ENCODE results near the gene SEMG1.

Gene SEMG1

GRCh38 chr20:45226287-45226686 lies 19.5 kb downstream of the SEMG1 start:
- H2BK5ac ChIP-seq (ENCODE audit: low read length) = no peak overlapping the region
- no peak overlapping the region for H3K56ac ChIP-seq (ENCODE audit: low read length)
- no peak overlapping the region for H3K4ac ChIP-seq (ENCODE audit: low read depth, low read length)
- H3K23ac ChIP-seq (ENCODE audit: low read length) = no peak overlapping the region
- no peak for DNase-seq
- H2BK15ac ChIP-seq (replicated peaks; ENCODE audit: low read depth) = no peak overlapping the region
- H4K5ac ChIP-seq (ENCODE audit: low read length) = no peak overlapping the region
- no peak overlapping the region for H3K27ac ChIP-seq (ENCODE audit: low read depth, low read length)
- H3K4me3 ChIP-seq (ENCODE audit: low read length) = no peak overlapping the region
- no CpG with 5 or more reads among the region's 1 CpG for WGBS (ENCODE audit: extremely low coverage, insufficient coverage, low lambda C conversion rate)
- H3K18ac ChIP-seq (ENCODE audit: low read length) = no peak overlapping the region
- H3K36me3 ChIP-seq (ENCODE audit: control insufficient read depth, insufficient read depth, low read length) = no peaks in the 10 kb centered on the region
- no peak overlapping the region for H2AK5ac ChIP-seq (ENCODE audit: low read length)
- no peak overlapping the region for H2BK120ac ChIP-seq (ENCODE audit: low read depth, low read length)
- no peaks in the 10 kb centered on the region for H3K4me1 ChIP-seq (ENCODE audit: control insufficient read depth, low read depth, low read length)
- no peaks in the 10 kb centered on the region for H3K27me3 ChIP-seq (ENCODE audit: insufficient read depth, low read length, poor library complexity)
- no peaks in the 10 kb centered on the region for H3K79me2 ChIP-seq (ENCODE audit: control insufficient read depth, insufficient read depth, low read length)
- no peak overlapping the region for H3K9ac ChIP-seq (ENCODE audit: low read length)
- no peaks in the 10 kb centered on the region for H3K79me1 ChIP-seq (ENCODE audit: low read length)
- no peak overlapping the region for H3K4me2 ChIP-seq (ENCODE audit: low read length)
- H4K8ac ChIP-seq (ENCODE audit: low read depth, low read length) = no peak overlapping the region

- Histone ChIP-seq H3K36me3 (ENCODE audit: control insufficient read depth, insufficient read depth, low read length) (no peaks in the 10 kb centered on the region), H3K27ac (ENCODE audit: low read depth, low read length) (no peak overlapping the region), H3K4me2 (ENCODE audit: low read length) (no peak overlapping the region), H3K18ac (ENCODE audit: low read length) (no peak overlapping the region), H3K79me2 (ENCODE audit: control insufficient read depth, insufficient read depth, low read length) (no peaks in the 10 kb centered on the region), H3K9ac (ENCODE audit: low read length) (no peak overlapping the region), H3K4me3 (ENCODE audit: low read length) (no peak overlapping the region), H2AK5ac (ENCODE audit: low read length) (no peak overlapping the region), H2BK15ac (replicated peaks; ENCODE audit: low read depth) (no peak overlapping the region), H3K56ac (ENCODE audit: low read length) (no peak overlapping the region), H3K27me3 (ENCODE audit: insufficient read depth, low read length, poor library complexity) (no peaks in the 10 kb centered on the region), H3K4ac (ENCODE audit: low read depth, low read length) (no peak overlapping the region), H3K23ac (ENCODE audit: low read length) (no peak overlapping the region), H4K5ac (ENCODE audit: low read length) (no peak overlapping the region), H4K8ac (ENCODE audit: low read depth, low read length) (no peak overlapping the region), H2BK5ac (ENCODE audit: low read length) (no peak overlapping the region), H3K79me1 (ENCODE audit: low read length) (no peaks in the 10 kb centered on the region), H2BK120ac (ENCODE audit: low read depth, low read length) (no peak overlapping the region), H3K4me1 (ENCODE audit: control insufficient read depth, low read depth, low read length) (no peaks in the 10 kb centered on the region)
- DNase-seq = peak; percentile 72
- no CpG with 5 or more reads among the region's 18 CpGs for WGBS (ENCODE audit: extremely low coverage, insufficient coverage, low lambda C conversion rate)
Observed at GRCh38 chr20:45229264-45230056, 22.6 kb downstream of the SEMG1 start.

- Histone ChIP-seq H2BK5ac (ENCODE audit: low read length) (no peak overlapping the region), H3K4me3 (ENCODE audit: low read length) (no peak overlapping the region), H2BK120ac (ENCODE audit: low read depth, low read length) (no peak overlapping the region), H2AK5ac (ENCODE audit: low read length) (no peak overlapping the region), H2BK15ac (replicated peaks; ENCODE audit: low read depth) (no peak overlapping the region), H3K79me2 (ENCODE audit: control insufficient read depth, insufficient read depth, low read length) (no peaks in the 10 kb centered on the region), H3K18ac (ENCODE audit: low read length) (no peak overlapping the region), H3K4me2 (ENCODE audit: low read length) (no peak overlapping the region), H3K56ac (ENCODE audit: low read length) (no peak overlapping the region), H3K27me3 (ENCODE audit: insufficient read depth, low read length, poor library complexity) (no peaks in the 10 kb centered on the region), H3K4me1 (ENCODE audit: control insufficient read depth, low read depth, low read length) (no peaks in the 10 kb centered on the region), H3K23ac (ENCODE audit: low read length) (no peak overlapping the region), H4K8ac (ENCODE audit: low read depth, low read length) (no peak overlapping the region), H3K27ac (ENCODE audit: low read depth, low read length) (no peak overlapping the region), H3K9ac (ENCODE audit: low read length) (no peak overlapping the region), H3K79me1 (ENCODE audit: low read length) (no peaks in the 10 kb centered on the region), H4K5ac (ENCODE audit: low read length) (no peak overlapping the region), H3K36me3 (ENCODE audit: control insufficient read depth, insufficient read depth, low read length) (no peaks in the 10 kb centered on the region), H3K4ac (ENCODE audit: low read depth, low read length) (no peak overlapping the region)
- DNase-seq = no peak
- no CpG with 5 or more reads among the region's 9 CpGs for WGBS (ENCODE audit: extremely low coverage, insufficient coverage, low lambda C conversion rate)
Observed at GRCh38 chr20:45230631-45231030, 23.8 kb downstream of the SEMG1 start.

- no peak overlapping the region for H4K5ac ChIP-seq (ENCODE audit: low read length)
- H3K9ac ChIP-seq (ENCODE audit: low read length) = no peak overlapping the region
- H2AK5ac ChIP-seq (ENCODE audit: low read length) = no peak overlapping the region
- H2BK120ac ChIP-seq (ENCODE audit: low read depth, low read length) = no peak overlapping the region
- H3K23ac ChIP-seq (ENCODE audit: low read length) = no peak overlapping the region
- no peaks in the 10 kb centered on the region for H3K36me3 ChIP-seq (ENCODE audit: control insufficient read depth, insufficient read depth, low read length)
- H2BK15ac ChIP-seq (replicated peaks; ENCODE audit: low read depth) = no peak overlapping the region
- peak; percentile 68 for DNase-seq
- no peak overlapping the region for H3K4me2 ChIP-seq (ENCODE audit: low read length)
- no peak overlapping the region for H3K4ac ChIP-seq (ENCODE audit: low read depth, low read length)
- no peaks in the 10 kb centered on the region for H3K4me1 ChIP-seq (ENCODE audit: control insufficient read depth, low read depth, low read length)
- no peaks in the 10 kb centered on the region for H3K79me2 ChIP-seq (ENCODE audit: control insufficient read depth, insufficient read depth, low read length)
- H3K27me3 ChIP-seq (ENCODE audit: insufficient read depth, low read length, poor library complexity) = no peaks in the 10 kb centered on the region
- WGBS (ENCODE audit: extremely low coverage, insufficient coverage, low lambda C conversion rate) = no CpG with 5 or more reads among the region's 4 CpGs
- H3K18ac ChIP-seq (ENCODE audit: low read length) = no peak overlapping the region
- H2BK5ac ChIP-seq (ENCODE audit: low read length) = no peak overlapping the region
- no peak overlapping the region for H3K56ac ChIP-seq (ENCODE audit: low read length)
- no peak overlapping the region for H3K4me3 ChIP-seq (ENCODE audit: low read length)
- H3K79me1 ChIP-seq (ENCODE audit: low read length) = no peaks in the 10 kb centered on the region
- no peak overlapping the region for H3K27ac ChIP-seq (ENCODE audit: low read depth, low read length)
- H4K8ac ChIP-seq (ENCODE audit: low read depth, low read length) = no peak overlapping the region
Observed at GRCh38 chr20:45235995-45236394, 29.2 kb downstream of the SEMG1 start.

GRCh38 chr20:45238139-45238538 lies 31.3 kb downstream of the SEMG1 start:
- no peak overlapping the region for H2BK120ac ChIP-seq (ENCODE audit: low read depth, low read length)
- no peak overlapping the region for H3K4ac ChIP-seq (ENCODE audit: low read depth, low read length)
- no peak overlapping the region for H3K18ac ChIP-seq (ENCODE audit: low read length)
- H3K27ac ChIP-seq (ENCODE audit: low read depth, low read length) = no peak overlapping the region
- H3K4me3 ChIP-seq (ENCODE audit: low read length) = no peak overlapping the region
- H2BK15ac ChIP-seq (replicated peaks; ENCODE audit: low read depth) = no peak overlapping the region
- DNase-seq = no peak
- H2AK5ac ChIP-seq (ENCODE audit: low read length) = no peak overlapping the region
- no peaks in the 10 kb centered on the region for H3K27me3 ChIP-seq (ENCODE audit: insufficient read depth, low read length, poor library complexity)
- WGBS (ENCODE audit: extremely low coverage, insufficient coverage, low lambda C conversion rate) = no CpG with 5 or more reads among the region's 2 CpGs
- no peak overlapping the region for H2BK5ac ChIP-seq (ENCODE audit: low read length)
- no peaks in the 10 kb centered on the region for H3K79me1 ChIP-seq (ENCODE audit: low read length)
- no peak overlapping the region for H4K5ac ChIP-seq (ENCODE audit: low read length)
- no peak overlapping the region for H4K8ac ChIP-seq (ENCODE audit: low read depth, low read length)
- no peak overlapping the region for H3K9ac ChIP-seq (ENCODE audit: low read length)
- no peak overlapping the region for H3K23ac ChIP-seq (ENCODE audit: low read length)
- H3K56ac ChIP-seq (ENCODE audit: low read length) = no peak overlapping the region
- no peak overlapping the region for H3K4me2 ChIP-seq (ENCODE audit: low read length)
- H3K79me2 ChIP-seq (ENCODE audit: control insufficient read depth, insufficient read depth, low read length) = no peaks in the 10 kb centered on the region
- H3K4me1 ChIP-seq (ENCODE audit: control insufficient read depth, low read depth, low read length) = no peaks in the 10 kb centered on the region
- no peaks in the 10 kb centered on the region for H3K36me3 ChIP-seq (ENCODE audit: control insufficient read depth, insufficient read depth, low read length)

GRCh38 chr20:45246109-45246508 lies 39.3 kb downstream of the SEMG1 start:
- Histone ChIP-seq H3K4me1 (ENCODE audit: control insufficient read depth, low read depth, low read length) (no peaks in the 10 kb centered on the region), H3K4me2 (ENCODE audit: low read length) (no peak overlapping the region), H3K18ac (ENCODE audit: low read length) (no peak overlapping the region), H2BK5ac (ENCODE audit: low read length) (no peak overlapping the region), H4K5ac (ENCODE audit: low read length) (no peak overlapping the region), H3K4me3 (ENCODE audit: low read length) (no peak overlapping the region), H3K36me3 (ENCODE audit: control insufficient read depth, insufficient read depth, low read length) (no peaks in the 10 kb centered on the region), H2BK15ac (replicated peaks; ENCODE audit: low read depth) (no peak overlapping the region), H3K9ac (ENCODE audit: low read length) (no peak overlapping the region), H2AK5ac (ENCODE audit: low read length) (no peak overlapping the region), H3K79me2 (ENCODE audit: control insufficient read depth, insufficient read depth, low read length) (no peaks in the 10 kb centered on the region), H3K27me3 (ENCODE audit: insufficient read depth, low read length, poor library complexity) (no peaks in the 10 kb centered on the region), H4K8ac (ENCODE audit: low read depth, low read length) (no peak overlapping the region), H3K56ac (ENCODE audit: low read length) (no peak overlapping the region), H3K27ac (ENCODE audit: low read depth, low read length) (no peak overlapping the region), H2BK120ac (ENCODE audit: low read depth, low read length) (no peak overlapping the region), H3K79me1 (ENCODE audit: low read length) (no peaks in the 10 kb centered on the region), H3K4ac (ENCODE audit: low read depth, low read length) (peak overlapping the region; percentile 52), H3K23ac (ENCODE audit: low read length) (no peak overlapping the region)
- no CpG with 5 or more reads among the region's 6 CpGs for WGBS (ENCODE audit: extremely low coverage, insufficient coverage, low lambda C conversion rate)
- DNase-seq = no peak
